Activated T-helper 17 cell treated with anti-CD3 and anti-CD28 coated beads, Interleukin-2, amount 50 U/mL, for 72 hours (primary cell): ENCODE results near the gene LRRC8E. TPM values are rescaled to one million over a fixed set of nuclear protein-coding genes. Genes with fewer than 3 reads are reported as not detected.
"Not testable (repeated sequence)": the region's sequence is repeated elsewhere in the genome, so short reads cannot be mapped to it uniquely, and the experiment has no call there.

Experiments
- ATAC-seq: fragments of 150-1000 bp; cut with Tn5 transposase; replicated peaks from 2 replicates; pipeline ENCODE4 v1.10.0; 2021; ENCODE audit warnings: mild to moderate bottlenecking, moderate library complexity
- H3K27ac Mint-ChIP-seq: one replicate; pipeline ENCODE4 v1.8.0; 2022; ENCODE audit warnings: mixed read lengths
- H3K27me3 Mint-ChIP-seq: one replicate; pipeline ENCODE4 v1.8.0; 2022; ENCODE audit warnings: mixed read lengths
- H3K36me3 Mint-ChIP-seq: one replicate; pipeline ENCODE4 v1.8.0; 2022; ENCODE audit warnings: low read depth, mild to moderate bottlenecking, mixed read lengths
- H3K4me1 Mint-ChIP-seq: one replicate; pipeline ENCODE4 v1.8.0; 2022; ENCODE audit warnings: mixed read lengths
- H3K4me3 Mint-ChIP-seq: one replicate; pipeline ENCODE4 v1.8.0; 2022; ENCODE audit warnings: mild to moderate bottlenecking, mixed read lengths
- H3K9me3 Mint-ChIP-seq: one replicate; pipeline ENCODE4 v1.8.0; 2022; ENCODE audit warnings: mixed read lengths
- total RNA-seq, 2 donors: library from RNA; stranded (reverse); gene quantifications; one replicate each; pipeline ENCODE4 v1.2.3, GENCODE V29; 2022

LRRC8E gene
- total RNA-seq, 2 donors from 2014 or later: not detected

DNA sequence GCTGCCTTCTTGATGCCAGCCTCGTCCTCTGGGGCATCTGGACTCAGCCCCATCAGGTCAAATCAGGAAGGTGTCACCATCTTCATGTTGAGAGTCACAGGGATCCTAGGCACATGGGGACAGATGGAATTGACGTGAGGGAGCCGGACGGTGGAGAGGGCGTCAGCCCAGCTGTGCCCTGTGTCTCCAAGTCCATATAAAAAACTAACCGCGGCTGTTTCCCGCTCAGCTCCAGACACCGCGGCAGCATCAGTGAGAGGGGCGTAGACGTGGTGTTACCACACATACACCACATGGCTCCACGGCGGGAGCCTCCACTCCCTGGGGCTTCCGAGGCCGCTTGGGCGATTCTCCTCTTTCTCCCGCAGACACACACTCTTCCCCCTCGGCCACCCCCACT, 8.5 kb upstream of the LRRC8E start:
- Mint-ChIP-seq H3K27me3 (no peaks in the 10 kb centered on the region), H3K27ac (no peak overlapping the region), H3K9me3 (no peaks in the 10 kb centered on the region), H3K36me3 (no peaks in the 10 kb centered on the region), H3K4me1 (no peaks in the 10 kb centered on the region), H3K4me3 (no peak overlapping the region)
- ATAC-seq: peak; percentile 18

DNA sequence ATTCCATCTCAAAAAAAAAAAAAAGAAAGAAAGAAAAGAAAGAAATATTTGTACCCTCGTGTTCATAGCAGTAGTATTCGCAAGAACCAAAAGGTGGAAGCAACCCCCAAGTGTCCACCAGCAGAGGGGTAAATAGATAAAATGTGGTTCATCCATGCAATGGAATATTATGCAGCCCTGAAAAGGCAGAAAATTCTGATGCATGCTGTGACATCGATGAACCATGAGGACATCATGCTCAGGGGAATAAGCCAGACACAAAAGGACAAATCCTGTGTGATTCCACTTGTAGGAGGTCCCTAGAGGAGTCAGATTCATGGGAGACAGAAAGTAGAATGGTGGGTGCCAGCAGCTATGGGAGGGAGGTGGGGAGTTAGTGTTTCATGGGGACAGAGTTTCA, 6.4 kb upstream of the LRRC8E start:
- Mint-ChIP-seq H3K27ac (no peak overlapping the region), H3K27me3 (no peaks in the 10 kb centered on the region), H3K4me3 (no peak overlapping the region), H3K36me3 (no peaks in the 10 kb centered on the region), H3K4me1 (no peaks in the 10 kb centered on the region), H3K9me3 (no peaks in the 10 kb centered on the region)
- no peak for ATAC-seq

DNA sequence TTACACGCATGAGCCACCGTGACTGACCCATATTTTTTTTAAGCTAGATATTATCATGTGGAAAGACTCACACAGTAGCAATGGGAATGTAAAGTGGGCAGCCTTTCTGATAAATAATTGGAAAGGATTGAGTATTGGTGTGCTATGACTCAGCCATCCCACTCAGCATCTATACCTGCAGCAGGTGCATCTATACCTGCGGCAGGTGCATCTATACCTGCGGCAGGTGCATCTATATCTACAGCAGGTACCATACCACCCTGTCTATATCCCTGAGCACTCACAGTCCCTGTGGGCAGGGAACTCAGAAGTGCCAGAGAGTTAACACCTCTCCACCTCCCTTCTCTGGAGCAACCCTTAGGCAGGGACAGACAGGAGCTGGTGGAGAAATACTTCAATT, 5.2 kb upstream of the LRRC8E start:
- Mint-ChIP-seq H3K9me3 (no peaks in the 10 kb centered on the region), H3K27ac (no peak overlapping the region), H3K27me3 (no peaks in the 10 kb centered on the region), H3K4me3 (no peak overlapping the region), H3K4me1 (no peaks in the 10 kb centered on the region), H3K36me3 (no peaks in the 10 kb centered on the region)
- ATAC-seq: no peak

DNA sequence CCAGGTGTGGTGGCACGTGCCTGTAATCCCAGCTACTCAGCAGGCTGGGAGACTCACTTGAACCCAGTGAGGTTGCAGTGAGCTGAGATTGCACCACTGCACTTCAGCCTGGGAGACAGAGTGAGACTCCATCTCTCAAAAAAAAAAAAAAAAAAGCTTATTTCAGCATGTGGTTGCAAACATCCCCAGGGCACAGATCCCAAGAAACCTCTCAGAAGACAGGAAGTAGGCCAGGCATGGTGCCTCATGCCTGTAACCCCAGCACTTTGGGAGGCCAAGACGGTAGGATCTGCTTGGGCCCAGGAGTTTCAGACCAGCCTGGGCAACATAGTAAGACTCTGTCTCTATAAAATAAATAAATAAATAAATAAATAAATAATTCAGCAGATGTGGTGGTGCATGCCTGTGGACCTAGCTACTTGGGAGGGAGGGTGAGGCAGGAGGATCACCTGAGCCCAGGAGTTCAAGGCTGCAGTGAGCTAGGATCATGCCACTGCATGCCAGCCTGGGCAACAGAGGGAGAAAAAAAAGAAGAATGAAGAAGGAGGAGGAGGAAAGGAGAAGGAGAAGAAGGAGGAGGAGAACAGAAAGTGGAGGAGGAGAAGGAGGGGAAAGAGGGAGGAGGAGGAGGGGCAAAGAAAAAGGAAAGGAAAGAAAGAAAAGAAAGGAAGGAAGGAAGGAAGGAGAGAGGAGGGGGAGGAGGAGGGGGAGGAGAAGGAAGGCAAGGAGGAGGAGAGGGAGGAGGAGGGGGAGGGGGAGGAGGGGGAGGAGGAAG, 4.3 kb upstream of the LRRC8E start:
- no peak overlapping the region for H3K27ac Mint-ChIP-seq
- no peaks in the 10 kb centered on the region for H3K4me1 Mint-ChIP-seq
- no peaks in the 10 kb centered on the region for H3K27me3 Mint-ChIP-seq
- H3K36me3 Mint-ChIP-seq: no peaks in the 10 kb centered on the region
- ATAC-seq: no peak
- no peak overlapping the region for H3K4me3 Mint-ChIP-seq
- H3K9me3 Mint-ChIP-seq: no peaks in the 10 kb centered on the region

DNA sequence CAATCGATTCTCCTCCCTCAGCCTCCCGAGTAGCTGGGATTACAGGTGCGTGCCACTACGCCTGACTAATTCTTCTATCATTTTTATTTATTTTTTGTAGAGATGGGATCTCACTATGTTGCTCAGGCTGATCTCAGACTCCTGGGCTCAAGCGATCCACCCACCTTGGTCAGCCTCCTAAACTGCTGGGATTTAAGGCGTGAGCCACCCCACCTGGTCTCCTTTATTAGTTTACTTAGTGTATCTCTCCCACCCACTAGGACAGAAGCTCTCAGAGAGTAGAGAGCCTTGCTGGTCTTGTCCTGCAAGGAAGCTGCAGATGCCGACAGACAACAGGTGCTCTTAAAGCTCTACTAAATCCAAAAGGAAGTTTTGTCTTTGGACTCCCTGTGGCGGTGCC, 2.5 kb upstream of the LRRC8E start:
- no peak overlapping the region for H3K4me3 Mint-ChIP-seq
- H3K4me1 Mint-ChIP-seq: no peaks in the 10 kb centered on the region
- ATAC-seq: no peak
- no peaks in the 10 kb centered on the region for H3K27me3 Mint-ChIP-seq
- H3K27ac Mint-ChIP-seq: no peak overlapping the region
- no peaks in the 10 kb centered on the region for H3K9me3 Mint-ChIP-seq
- no peaks in the 10 kb centered on the region for H3K36me3 Mint-ChIP-seq

DNA sequence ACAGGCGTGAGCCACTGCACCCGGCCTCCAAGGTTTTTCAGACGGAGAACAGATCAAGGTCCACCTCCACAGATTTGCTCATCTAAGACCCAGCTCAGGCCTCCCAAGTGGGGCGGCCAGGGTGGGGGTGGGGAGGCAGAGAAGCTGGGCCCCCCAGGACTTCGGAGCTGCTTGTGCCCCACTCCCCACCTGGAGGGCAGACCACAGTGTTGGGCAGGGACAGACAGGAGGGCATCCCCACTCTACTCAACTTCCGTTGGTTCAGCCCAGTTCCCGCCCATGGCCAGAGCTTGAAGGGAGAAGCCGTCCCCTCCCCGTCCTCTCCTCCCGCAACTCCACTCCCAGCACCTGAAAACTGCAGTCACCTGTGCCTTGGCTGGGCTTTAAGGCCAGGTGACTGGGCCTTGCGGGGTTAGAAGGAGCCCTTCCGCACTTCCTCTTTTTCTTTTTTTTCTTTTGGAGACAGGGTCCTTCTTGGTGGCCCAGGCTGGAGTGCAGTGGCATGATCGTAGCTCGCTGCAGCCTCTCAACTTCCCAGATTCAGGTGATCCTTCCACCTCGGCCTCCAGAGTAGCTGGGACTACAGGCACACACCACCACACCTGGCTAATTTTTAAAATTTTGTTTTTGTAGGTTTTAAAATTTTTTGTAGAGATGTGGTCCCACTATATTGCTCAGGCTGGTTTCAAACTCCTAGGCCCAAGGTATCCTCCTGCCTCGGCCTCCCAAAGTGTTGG, 734 bp upstream of the LRRC8E start:
- H3K4me3 Mint-ChIP-seq: no peak overlapping the region
- H3K27me3 Mint-ChIP-seq: no peaks in the 10 kb centered on the region
- no peaks in the 10 kb centered on the region for H3K9me3 Mint-ChIP-seq
- H3K4me1 Mint-ChIP-seq: no peaks in the 10 kb centered on the region
- H3K27ac Mint-ChIP-seq: no peak overlapping the region
- no peak for ATAC-seq
- no peaks in the 10 kb centered on the region for H3K36me3 Mint-ChIP-seq

DNA sequence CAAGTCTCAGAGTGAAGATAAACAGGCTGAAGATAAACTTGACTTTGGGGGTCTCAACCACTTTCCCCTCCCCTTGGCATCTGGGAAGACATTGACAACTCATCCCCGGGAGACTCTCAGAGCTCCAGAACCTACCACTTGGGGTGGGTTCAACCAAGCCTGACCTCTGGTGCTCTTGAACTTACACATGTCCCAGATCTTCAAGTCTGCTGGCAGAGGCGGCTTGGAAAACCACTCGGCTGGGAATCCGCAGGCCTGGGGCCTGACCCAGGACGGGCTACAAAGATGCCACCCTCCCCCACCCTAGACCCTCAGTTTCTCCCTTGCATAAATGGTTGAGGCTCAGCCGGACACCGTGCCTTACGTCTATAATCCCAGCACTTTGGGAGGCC, 512 bp downstream of the LRRC8E start:
- Mint-ChIP-seq H3K4me3 (no peak overlapping the region), H3K9me3 (no peaks in the 10 kb centered on the region), H3K27ac (no peak overlapping the region), H3K27me3 (no peaks in the 10 kb centered on the region), H3K36me3 (no peaks in the 10 kb centered on the region), H3K4me1 (no peaks in the 10 kb centered on the region)
- ATAC-seq: no peak

DNA sequence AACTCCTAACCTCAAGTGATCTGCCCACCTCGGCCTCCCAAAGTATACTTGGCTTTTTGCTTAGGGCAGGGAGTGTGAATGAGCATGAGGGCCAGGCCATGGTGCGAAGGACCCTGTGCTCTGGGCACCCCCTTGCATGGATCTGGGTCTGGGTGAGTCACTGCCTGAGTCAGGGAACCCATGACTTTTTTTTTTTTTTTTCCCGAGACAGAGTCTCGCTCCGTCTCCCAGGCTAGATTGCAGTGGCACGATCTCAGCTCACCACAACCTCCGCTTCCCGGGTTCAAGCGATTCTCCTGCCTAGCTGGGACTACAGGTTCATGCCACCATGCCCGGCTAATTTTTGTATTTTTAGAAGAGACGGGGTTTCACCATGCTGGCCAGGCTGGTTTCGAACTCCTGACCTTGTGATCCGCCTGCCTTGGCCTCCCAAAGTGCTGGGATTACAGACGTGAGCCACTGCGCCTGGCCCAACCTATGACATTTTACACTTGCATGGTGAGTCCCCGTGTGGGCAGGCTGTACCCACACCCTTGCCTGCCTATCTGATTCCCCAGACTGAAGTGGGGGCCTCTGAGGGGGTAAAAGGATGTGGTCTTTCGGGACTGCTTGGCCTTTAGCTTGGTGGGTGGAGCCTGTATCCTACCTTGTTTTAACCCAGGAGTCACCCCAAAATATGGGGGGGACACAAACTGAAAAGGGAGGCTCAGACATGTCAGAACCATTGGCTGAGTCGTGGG, 5.2 kb downstream of the LRRC8E start:
- not testable (repeated sequence) for H3K4me1 Mint-ChIP-seq, H3K27ac Mint-ChIP-seq, H3K27me3 Mint-ChIP-seq, H3K36me3 Mint-ChIP-seq, H3K9me3 Mint-ChIP-seq, ATAC-seq, H3K4me3 Mint-ChIP-seq

DNA sequence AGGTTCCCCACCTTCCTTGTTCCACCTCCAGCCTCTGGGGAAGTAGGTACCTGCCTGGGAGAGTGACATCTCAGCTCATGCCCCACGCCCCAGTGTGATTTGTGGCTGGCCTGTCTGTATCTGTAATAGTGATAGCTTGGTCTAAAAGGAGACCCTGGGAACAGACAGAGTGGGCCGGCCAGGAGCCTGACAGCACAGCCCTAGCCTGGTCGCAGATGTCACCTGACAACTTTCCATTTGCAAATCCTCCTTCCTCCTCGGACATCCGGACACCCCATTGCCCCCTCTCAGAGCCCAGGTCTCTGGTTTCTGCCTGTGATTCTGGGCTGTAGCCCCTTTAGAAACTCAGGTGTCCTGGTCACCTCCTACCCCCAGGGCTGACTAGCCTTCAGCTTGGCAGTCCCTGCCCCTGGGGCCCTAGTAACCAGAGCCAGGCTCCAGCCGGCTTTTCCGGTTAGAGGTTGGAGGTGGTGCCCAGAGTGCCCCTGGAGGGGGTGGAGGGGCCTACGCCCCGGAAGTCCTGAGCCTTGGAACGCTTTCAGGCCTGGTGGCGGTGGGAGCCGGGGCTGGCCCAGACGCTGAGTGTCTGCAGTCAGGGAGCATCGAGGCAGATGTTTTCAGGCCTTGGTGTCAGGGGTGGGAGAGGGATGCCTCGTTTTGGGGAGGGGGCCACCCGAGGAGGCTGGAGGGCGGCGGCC, 6.5 kb downstream of the LRRC8E start:
- Mint-ChIP-seq H3K27ac (peak overlapping the region; percentile 15), H3K4me3 (no peak overlapping the region), H3K4me1 (no peaks in the 10 kb centered on the region), H3K9me3 (no peaks in the 10 kb centered on the region), H3K27me3 (no peaks in the 10 kb centered on the region), H3K36me3 (no peaks in the 10 kb centered on the region)
- no peak for ATAC-seq

DNA sequence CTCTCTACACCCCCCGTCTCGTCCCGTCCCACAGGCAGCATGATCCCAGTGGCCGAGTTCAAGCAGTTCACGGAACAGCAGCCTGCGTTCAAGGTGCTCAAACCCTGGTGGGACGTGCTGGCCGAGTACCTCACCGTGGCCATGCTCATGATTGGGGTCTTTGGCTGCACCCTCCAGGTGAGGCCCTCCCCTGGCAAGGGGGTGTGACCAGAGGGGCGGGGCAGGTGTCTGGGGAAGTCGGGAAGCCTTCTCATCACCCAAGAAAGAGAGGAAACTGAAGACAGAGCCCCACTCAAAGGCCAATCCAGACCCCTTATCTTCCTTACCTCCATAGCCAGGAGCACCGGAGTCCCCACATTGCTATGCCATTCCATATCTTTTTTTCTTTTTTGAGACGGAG, 7.3 kb downstream of the LRRC8E start:
- Mint-ChIP-seq H3K36me3 (no peaks in the 10 kb centered on the region), H3K27ac (no peak overlapping the region), H3K4me3 (no peak overlapping the region), H3K9me3 (no peaks in the 10 kb centered on the region), H3K4me1 (no peaks in the 10 kb centered on the region), H3K27me3 (no peaks in the 10 kb centered on the region)
- ATAC-seq: no peak

DNA sequence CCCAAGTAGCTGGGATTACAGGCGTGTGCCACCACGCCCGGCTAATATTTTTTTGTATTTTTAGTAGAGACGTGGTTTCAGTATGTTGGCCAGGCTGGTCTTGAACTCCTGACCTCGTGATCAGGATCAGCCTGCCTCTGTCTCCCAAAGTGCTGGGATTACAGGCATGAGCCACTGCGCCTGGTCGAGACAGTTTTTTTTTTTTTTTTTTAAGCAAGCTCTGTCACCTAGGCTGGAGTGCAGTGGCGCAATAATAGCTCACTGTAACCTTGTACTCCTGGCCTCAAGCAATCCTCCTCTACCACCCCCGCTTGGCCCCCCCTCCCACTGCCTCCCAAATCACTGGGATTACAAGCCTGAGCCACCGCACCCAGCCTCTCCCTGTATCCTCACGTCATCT, 9.0 kb downstream of the LRRC8E start:
- Mint-ChIP-seq H3K9me3 (no peaks in the 10 kb centered on the region), H3K27ac (no peak overlapping the region), H3K4me1 (no peaks in the 10 kb centered on the region), H3K4me3 (no peak overlapping the region), H3K36me3 (no peaks in the 10 kb centered on the region), H3K27me3 (no peaks in the 10 kb centered on the region)
- no peak for ATAC-seq

DNA sequence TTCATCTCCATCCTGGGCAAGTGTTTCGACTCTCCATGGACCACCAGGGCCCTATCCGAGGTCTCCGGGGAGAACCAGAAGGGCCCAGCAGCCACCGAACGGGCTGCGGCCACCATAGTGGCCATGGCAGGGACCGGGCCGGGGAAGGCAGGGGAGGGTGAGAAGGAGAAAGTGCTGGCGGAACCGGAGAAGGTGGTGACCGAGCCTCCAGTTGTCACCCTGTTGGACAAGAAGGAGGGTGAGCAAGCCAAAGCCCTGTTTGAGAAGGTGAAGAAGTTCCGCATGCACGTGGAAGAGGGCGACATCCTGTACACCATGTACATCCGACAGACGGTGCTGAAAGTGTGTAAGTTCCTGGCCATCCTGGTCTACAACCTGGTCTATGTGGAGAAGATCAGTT, 10.7 kb downstream of the LRRC8E start:
- no peak for ATAC-seq
- Mint-ChIP-seq H3K9me3 (no peaks in the 10 kb centered on the region), H3K4me1 (no peaks in the 10 kb centered on the region), H3K4me3 (no peak overlapping the region), H3K27me3 (no peaks in the 10 kb centered on the region), H3K36me3 (peaks cover 9% of the 10 kb centered on the region), H3K27ac (no peak overlapping the region)

DNA sequence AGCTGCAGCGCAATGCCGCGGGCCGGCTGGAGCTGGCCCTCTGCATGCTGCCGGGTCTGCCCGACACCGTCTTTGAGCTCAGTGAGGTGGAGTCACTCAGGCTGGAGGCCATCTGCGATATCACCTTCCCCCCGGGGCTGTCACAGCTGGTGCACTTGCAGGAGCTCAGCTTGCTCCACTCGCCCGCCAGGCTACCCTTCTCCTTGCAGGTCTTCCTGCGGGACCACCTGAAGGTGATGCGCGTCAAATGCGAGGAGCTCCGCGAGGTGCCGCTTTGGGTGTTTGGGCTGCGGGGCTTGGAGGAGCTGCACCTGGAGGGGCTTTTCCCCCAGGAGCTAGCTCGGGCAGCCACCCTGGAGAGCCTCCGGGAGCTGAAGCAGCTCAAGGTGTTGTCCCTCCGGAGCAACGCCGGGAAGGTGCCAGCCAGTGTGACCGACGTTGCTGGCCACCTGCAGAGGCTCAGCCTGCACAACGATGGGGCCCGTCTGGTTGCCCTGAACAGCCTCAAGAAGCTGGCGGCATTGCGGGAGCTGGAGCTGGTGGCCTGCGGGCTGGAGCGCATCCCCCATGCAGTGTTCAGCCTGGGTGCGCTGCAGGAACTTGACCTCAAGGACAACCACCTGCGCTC, 11.6 kb downstream of the LRRC8E start:
- H3K27me3 Mint-ChIP-seq: no peaks in the 10 kb centered on the region
- H3K4me1 Mint-ChIP-seq: peaks cover 4% of the 10 kb centered on the region
- no peak for ATAC-seq
- no peak overlapping the region for H3K27ac Mint-ChIP-seq
- no peaks in the 10 kb centered on the region for H3K9me3 Mint-ChIP-seq
- H3K4me3 Mint-ChIP-seq: no peak overlapping the region
- peaks cover 17% of the 10 kb centered on the region for H3K36me3 Mint-ChIP-seq

DNA sequence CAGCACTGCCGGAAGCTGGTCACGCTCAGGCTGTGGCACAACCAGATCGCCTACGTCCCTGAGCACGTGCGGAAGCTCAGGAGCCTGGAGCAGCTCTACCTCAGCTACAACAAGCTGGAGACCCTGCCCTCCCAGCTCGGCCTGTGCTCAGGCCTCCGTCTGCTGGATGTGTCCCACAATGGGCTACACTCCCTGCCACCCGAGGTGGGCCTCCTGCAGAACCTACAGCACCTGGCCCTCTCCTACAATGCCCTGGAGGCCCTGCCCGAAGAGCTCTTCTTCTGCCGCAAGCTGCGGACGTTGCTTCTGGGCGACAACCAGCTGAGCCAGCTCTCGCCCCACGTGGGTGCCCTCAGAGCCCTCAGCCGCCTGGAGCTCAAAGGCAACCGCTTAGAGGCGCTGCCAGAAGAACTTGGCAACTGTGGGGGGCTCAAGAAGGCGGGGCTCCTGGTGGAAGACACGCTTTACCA, 12.1 kb downstream of the LRRC8E start:
- peaks cover 7% of the 10 kb centered on the region for H3K4me1 Mint-ChIP-seq
- no peak overlapping the region for H3K4me3 Mint-ChIP-seq
- H3K27ac Mint-ChIP-seq: no peak overlapping the region
- no peaks in the 10 kb centered on the region for H3K9me3 Mint-ChIP-seq
- no peaks in the 10 kb centered on the region for H3K27me3 Mint-ChIP-seq
- peaks cover 23% of the 10 kb centered on the region for H3K36me3 Mint-ChIP-seq
- no peak for ATAC-seq
